Karpas-422 (cell line): Measurements from ENCODE around the gene RDH8. TPM values are rescaled to one million over a fixed set of nuclear protein-coding genes. Genes with fewer than 3 reads are reported as not detected.

Source experiments
- DNase-seq: peaks from one replicate; pipeline ENCODE4 v3.0.0-alpha.2; 2015
- H2AFZ ChIP-seq: fragments of 200-600 bp; sonication (generic); 2 replicates; pipeline ENCODE4 v1.6.1; 2014; ENCODE audit warnings: antibody characterized with exemption, low read length, mixed read lengths
- H3K27ac ChIP-seq: fragments of 200-600 bp; sonication (generic); 2 replicates; pipeline ENCODE4 v1.5.1; 2014; ENCODE audit warnings: mild to moderate bottlenecking, low read length, moderate library complexity
- H3K27me3 ChIP-seq: fragments of 200-600 bp; sonication (generic); 2 replicates; pipeline ENCODE4 v1.6.1; 2014; ENCODE audit warnings: low read length, mixed read lengths
- H3K36me3 ChIP-seq: fragments of 200-600 bp; sonication (generic); 2 replicates; pipeline ENCODE4 v1.6.1; 2014; ENCODE audit warnings: low read length, mixed read lengths; ENCODE audit not compliant: insufficient read depth
- H3K4me1 ChIP-seq: fragments of 200-600 bp; sonication (generic); 2 replicates; pipeline ENCODE4 v1.6.1; 2014; ENCODE audit warnings: mild to moderate bottlenecking, low read length, mixed read lengths
- H3K4me2 ChIP-seq: fragments of 200-600 bp; sonication (generic); 2 replicates; pipeline ENCODE4 v1.6.1; 2014; ENCODE audit warnings: low read length, low read depth, mild to moderate bottlenecking; ENCODE audit not compliant: poor library complexity, severe bottlenecking
- H3K4me3 ChIP-seq: fragments of 200-600 bp; sonication (generic); 2 replicates; pipeline ENCODE4 v1.5.1; 2014; ENCODE audit warnings: mild to moderate bottlenecking, antibody characterized with exemption, low read length, mixed read lengths
- H3K79me2 ChIP-seq: fragments of 200-600 bp; sonication (generic); 2 replicates; pipeline ENCODE4 v1.6.1; 2014; ENCODE audit warnings: mild to moderate bottlenecking, low read length, mixed read lengths
- H3K9ac ChIP-seq: fragments of 200-600 bp; sonication (generic); 2 replicates; pipeline ENCODE4 v1.6.0; 2014; ENCODE audit warnings: low read length
- H3K9me2 ChIP-seq: fragments of 200-600 bp; sonication (generic), shearing (Covaris generic); replicated peaks from 2 replicates; pipeline ENCODE4 v1.6.0; 2014; ENCODE audit warnings: mild to moderate bottlenecking, low read length, moderate library complexity; ENCODE audit not compliant: insufficient read depth
- H3K9me3 ChIP-seq: fragments of 300-700, 200-600 bp; sonication (generic); 2 replicates; pipeline ENCODE4 v1.6.1; 2014; ENCODE audit warnings: low read length, mixed read lengths
- H4K20me1 ChIP-seq: fragments of 200-600 bp; sonication (generic); 2 replicates; pipeline ENCODE4 v1.6.1; 2014; ENCODE audit warnings: mild to moderate bottlenecking, antibody characterized with exemption, low read length, low read depth; ENCODE audit not compliant: insufficient read depth
- total RNA-seq: library from RNA; depleted of rRNA; stranded (reverse); fragments of >200 nt; shearing (Covaris generic); gene quantifications from 2 replicates; pipeline ENCODE4 v1.2.3, GENCODE V29; 2014; ENCODE audit warnings: low replicate concordance

The RDH8 gene
- total RNA-seq, 1 experiment from 2014 or later: not detected

GRCh38 chr19:9972103-9972502 is 41.2 kb upstream of the RDH8 start:
- no peaks in the 10 kb centered on the region for H3K9me2 ChIP-seq
- no peaks in the 10 kb centered on the region for H3K9me3 ChIP-seq
- H3K27ac ChIP-seq: no peak overlapping the region
- no peak overlapping the region for H3K9ac ChIP-seq
- no peaks in the 10 kb centered on the region for H3K79me2 ChIP-seq
- H3K27me3 ChIP-seq: no peaks in the 10 kb centered on the region
- no peaks in the 10 kb centered on the region for H3K36me3 ChIP-seq
- H4K20me1 ChIP-seq: no peaks in the 10 kb centered on the region
- H3K4me1 ChIP-seq: no peaks in the 10 kb centered on the region
- no peak for DNase-seq
- H3K4me3 ChIP-seq: no peak overlapping the region
- H2AFZ ChIP-seq: no peak overlapping the region
- no peak overlapping the region for H3K4me2 ChIP-seq

GRCh38 chr19:9981406-9982260 is 31.6 kb upstream of the RDH8 start:
- Histone ChIP-seq H3K4me1 (no peaks in the 10 kb centered on the region), H3K36me3 (no peaks in the 10 kb centered on the region), H4K20me1 (no peaks in the 10 kb centered on the region; the same call in 1 of the 2 replicates), H3K9me2 (no peaks in the 10 kb centered on the region), H3K9ac (no peak overlapping the region), H3K9me3 (no peaks in the 10 kb centered on the region), H3K4me2 (no peak overlapping the region), H2AFZ (no peak overlapping the region), H3K27ac (no peak overlapping the region), H3K4me3 (no peak overlapping the region), H3K27me3 (no peaks in the 10 kb centered on the region), H3K79me2 (no peaks in the 10 kb centered on the region)
- no peak for DNase-seq

GRCh38 chr19:9986787-9987281 is 26.4 kb upstream of the RDH8 start:
- DNase-seq: no peak
- H3K27ac ChIP-seq: no peak overlapping the region
- H4K20me1 ChIP-seq: no peaks in the 10 kb centered on the region; the same call in 1 of the 2 replicates
- H3K4me3 ChIP-seq: no peak overlapping the region
- H3K36me3 ChIP-seq: no peaks in the 10 kb centered on the region
- no peaks in the 10 kb centered on the region for H3K79me2 ChIP-seq
- no peak overlapping the region for H2AFZ ChIP-seq
- H3K27me3 ChIP-seq: no peaks in the 10 kb centered on the region
- no peak overlapping the region for H3K9ac ChIP-seq
- H3K9me3 ChIP-seq: no peaks in the 10 kb centered on the region
- H3K4me2 ChIP-seq: no peak overlapping the region
- H3K9me2 ChIP-seq: no peaks in the 10 kb centered on the region
- H3K4me1 ChIP-seq: no peaks in the 10 kb centered on the region; the same call in 1 of the 2 replicates

- Histone ChIP-seq H4K20me1 (no peaks in the 10 kb centered on the region), H2AFZ (no peak overlapping the region), H3K4me3 (no peak overlapping the region), H3K4me1 (no peaks in the 10 kb centered on the region; the same call in 1 of the 2 replicates), H3K9me3 (no peaks in the 10 kb centered on the region), H3K9ac (no peak overlapping the region), H3K27me3 (no peaks in the 10 kb centered on the region), H3K9me2 (no peaks in the 10 kb centered on the region), H3K4me2 (no peak overlapping the region), H3K36me3 (no peaks in the 10 kb centered on the region), H3K79me2 (no peaks in the 10 kb centered on the region), H3K27ac (no peak overlapping the region)
- DNase-seq: no peak
These were observed 23.8 kb upstream of the RDH8 start for GRCh38 chr19:9989504-9989903.

GRCh38 chr19:9991425-9992191 is 21.7 kb upstream of the RDH8 start:
- H3K9me3 ChIP-seq: no peaks in the 10 kb centered on the region
- no peaks in the 10 kb centered on the region for H3K27me3 ChIP-seq
- no peak overlapping the region for H3K27ac ChIP-seq
- H3K4me2 ChIP-seq: no peak overlapping the region
- H2AFZ ChIP-seq: no peak overlapping the region
- no peaks in the 10 kb centered on the region for H3K9me2 ChIP-seq
- H3K9ac ChIP-seq: no peak overlapping the region
- H3K36me3 ChIP-seq: no peaks in the 10 kb centered on the region
- DNase-seq: no peak
- H3K79me2 ChIP-seq: no peaks in the 10 kb centered on the region
- H3K4me1 ChIP-seq: no peaks in the 10 kb centered on the region; the same call in 1 of the 2 replicates
- no peaks in the 10 kb centered on the region for H4K20me1 ChIP-seq
- H3K4me3 ChIP-seq: no peak overlapping the region

- Histone ChIP-seq H3K9me3 (no peaks in the 10 kb centered on the region), H3K27ac (no peak overlapping the region), H3K36me3 (no peaks in the 10 kb centered on the region), H4K20me1 (no peaks in the 10 kb centered on the region), H3K9ac (no peak overlapping the region), H2AFZ (no peak overlapping the region), H3K4me3 (no peak overlapping the region), H3K9me2 (no peaks in the 10 kb centered on the region), H3K4me1 (no peaks in the 10 kb centered on the region; the same call in 1 of the 2 replicates), H3K27me3 (no peaks in the 10 kb centered on the region), H3K4me2 (no peak overlapping the region), H3K79me2 (no peaks in the 10 kb centered on the region)
- DNase-seq: no peak
These were observed 18.2 kb upstream of the RDH8 start for GRCh38 chr19:9995084-9995483.

GRCh38 chr19:9995999-9996398 is 17.3 kb upstream of the RDH8 start:
- Histone ChIP-seq H3K9me3 (no peaks in the 10 kb centered on the region), H3K9ac (no peak overlapping the region), H3K27me3 (no peaks in the 10 kb centered on the region), H4K20me1 (no peaks in the 10 kb centered on the region), H3K36me3 (no peaks in the 10 kb centered on the region), H2AFZ (no peak overlapping the region), H3K79me2 (no peaks in the 10 kb centered on the region), H3K4me1 (no peaks in the 10 kb centered on the region; the same call in 1 of the 2 replicates), H3K9me2 (no peaks in the 10 kb centered on the region), H3K27ac (no peak overlapping the region), H3K4me3 (no peak overlapping the region), H3K4me2 (no peak overlapping the region)
- no peak for DNase-seq

GRCh38 chr19:9996541-9996940 is 16.7 kb upstream of the RDH8 start:
- no peak overlapping the region for H2AFZ ChIP-seq
- no peaks in the 10 kb centered on the region for H3K79me2 ChIP-seq
- H3K4me1 ChIP-seq: no peaks in the 10 kb centered on the region; the same call in 1 of the 2 replicates
- DNase-seq: no peak
- no peaks in the 10 kb centered on the region for H3K9me2 ChIP-seq
- H4K20me1 ChIP-seq: no peaks in the 10 kb centered on the region
- no peak overlapping the region for H3K4me2 ChIP-seq
- H3K9ac ChIP-seq: no peak overlapping the region
- H3K27me3 ChIP-seq: no peaks in the 10 kb centered on the region
- H3K36me3 ChIP-seq: no peaks in the 10 kb centered on the region
- H3K4me3 ChIP-seq: no peak overlapping the region
- H3K27ac ChIP-seq: no peak overlapping the region
- H3K9me3 ChIP-seq: no peaks in the 10 kb centered on the region
